Left renal cortex interstitium (tissue), 4 donors: ENCODE measurements around the gene OR52E6. TPM values are rescaled to one million over a fixed set of nuclear protein-coding genes. Genes with fewer than 3 reads are reported as not detected.

Source experiments
- DNase-seq, 4 donors: peaks; one replicate each; pipeline ENCODE4 v3.0.0-alpha.2; 2013; ENCODE audit warnings: low read depth in 4 of 4, low spot score in 2 of 4, missing footprints in 1 of 4
- polyA plus RNA-seq, 4 donors: library from polyadenylated mRNA; unstranded; fragments of 120-200 nt; gene quantifications; one replicate each; pipeline ENCODE4 v1.2.1, GENCODE V29; 2013; ENCODE audit not compliant: insufficient read length in 4 of 4

The OR52E6 gene
- not detected for polyA plus RNA-seq

DNA sequence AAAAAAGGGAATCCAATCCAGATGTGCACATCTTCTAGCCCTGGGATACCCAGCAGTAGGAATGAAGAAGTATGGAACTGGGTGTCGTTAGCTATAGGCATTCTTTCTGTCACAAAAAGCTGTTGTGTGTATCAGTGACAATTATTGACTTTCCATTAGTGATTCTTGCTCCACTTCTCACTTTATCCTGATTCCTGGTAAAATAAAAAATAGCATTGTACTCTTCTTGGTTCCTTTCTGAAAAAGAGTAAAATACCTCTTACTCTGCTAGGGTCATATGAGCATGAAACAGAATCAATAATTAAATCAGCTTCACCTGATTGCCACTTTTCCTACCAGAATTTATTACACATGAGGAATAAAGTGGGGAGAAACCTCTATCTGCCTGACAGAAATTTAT lies at the start of gene OR52E6:
OR52E6 (minus strand) TSS at position 101 of the 400 bp plus-strand sequence; CDS start at position 101, 0 bp downstream.
- no peak for DNase-seq

DNA sequence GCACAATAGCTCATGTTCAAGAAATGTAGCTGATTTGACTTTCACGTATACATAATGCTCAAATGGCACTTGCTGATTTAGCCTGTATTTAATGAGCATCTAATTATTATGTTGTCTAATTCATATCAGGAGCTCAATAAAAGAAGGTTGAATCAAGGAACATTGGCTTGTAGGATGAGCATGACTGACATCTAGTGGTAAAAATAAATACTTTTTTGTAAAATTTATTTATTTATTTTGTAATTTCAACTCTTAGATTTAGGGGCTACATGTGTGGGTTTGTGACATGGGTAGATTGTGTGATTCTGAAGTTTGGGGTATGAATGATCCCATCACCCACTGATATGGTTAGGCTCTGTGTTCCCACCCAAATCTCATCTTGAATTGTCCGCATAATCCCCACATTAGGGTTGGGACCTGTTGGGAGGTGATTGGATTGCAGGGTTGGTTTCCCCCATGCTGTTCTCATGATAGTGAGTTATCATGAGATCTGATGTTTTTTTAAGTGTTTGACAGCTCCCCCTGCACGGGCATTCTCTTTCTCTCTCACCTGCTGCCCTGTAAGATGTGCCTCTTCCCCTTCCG lies 49.6 kb upstream of the OR52E6 start:
- no peak for DNase-seq

DNA sequence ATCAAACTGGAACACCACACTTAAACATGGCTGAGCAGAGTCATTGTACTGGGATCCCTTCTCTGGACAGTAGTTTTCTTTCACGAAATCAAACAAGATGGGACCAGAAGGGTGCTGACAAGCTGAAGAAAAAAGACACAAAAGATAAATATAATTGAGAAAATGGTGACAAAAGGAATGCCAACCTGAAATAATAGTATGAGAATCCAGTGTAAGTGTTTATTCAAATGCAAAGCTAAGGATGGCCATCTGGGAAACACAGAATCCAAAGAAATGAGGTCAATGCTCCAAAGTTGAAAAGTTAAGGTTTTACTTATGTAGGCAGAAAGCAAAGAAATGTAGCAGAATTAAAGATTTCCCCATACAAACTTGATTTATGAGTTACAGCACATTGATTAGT lies 46.0 kb upstream of the OR52E6 start:
- DNase-seq = no peak

DNA sequence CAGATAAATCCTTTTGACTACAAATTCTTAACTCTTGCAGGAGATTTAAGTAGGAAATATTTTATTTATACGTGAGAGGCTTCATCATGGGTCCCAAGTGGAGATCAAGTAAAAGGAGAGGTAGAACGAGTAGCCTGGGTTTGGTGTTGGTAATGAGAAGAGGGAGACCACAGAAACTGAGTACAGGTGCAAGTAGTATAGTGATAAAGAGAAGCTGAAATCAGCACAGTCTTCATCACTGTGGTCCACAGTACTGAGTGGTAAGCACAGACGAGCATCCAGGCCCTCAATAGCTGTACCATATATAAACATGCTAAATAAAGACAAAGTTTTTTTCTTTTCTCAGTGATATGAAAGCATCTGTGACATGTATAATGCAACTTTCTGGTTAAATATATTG lies 45.5 kb upstream of the OR52E6 start:
- no peak for DNase-seq

DNA sequence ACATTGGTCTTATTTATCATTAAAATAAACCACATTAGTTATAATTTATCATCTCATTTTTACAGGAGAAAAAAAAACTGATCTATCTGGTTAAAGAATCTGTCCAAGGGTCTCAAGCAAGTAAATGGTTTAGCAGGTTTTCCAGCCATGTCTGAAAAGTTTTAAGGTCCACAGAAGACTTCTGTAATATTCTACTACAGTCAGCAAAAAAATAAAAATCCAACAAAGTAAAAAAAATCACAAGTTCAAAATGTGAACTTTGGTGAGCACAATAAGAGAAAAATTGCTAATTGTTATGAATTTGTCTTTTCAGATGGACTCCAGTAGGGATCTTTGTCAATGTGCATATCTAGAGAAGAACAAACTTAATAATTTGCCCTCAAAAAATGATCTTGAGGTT lies 40.1 kb upstream of the OR52E6 start:
- DNase-seq = no peak

DNA sequence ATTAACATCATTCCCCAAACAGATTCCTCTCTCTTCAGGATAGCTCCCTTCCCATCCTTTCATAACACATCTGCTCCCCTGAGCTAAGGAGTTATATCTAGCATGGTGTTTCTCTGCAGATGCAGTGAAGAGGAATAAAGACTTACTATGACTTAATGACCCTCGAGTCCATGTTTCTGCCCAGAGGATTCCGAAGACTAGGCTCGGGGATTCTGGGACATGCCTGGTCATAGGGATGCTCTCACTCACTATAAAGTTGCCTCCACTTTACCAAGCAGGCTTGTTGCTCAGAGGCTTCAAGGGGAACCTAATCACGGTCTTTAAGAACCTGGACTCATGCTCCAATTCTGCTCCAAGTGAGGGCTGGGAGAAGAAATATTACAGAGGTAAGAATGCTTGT lies 38.6 kb upstream of the OR52E6 start, which contains the start of gene OR52E4:
OR52E4 (plus strand) TSS at position 301 of the 400 bp plus-strand sequence. CDS start 3,664 bp downstream, outside the sequence.
- no peak for DNase-seq

DNA sequence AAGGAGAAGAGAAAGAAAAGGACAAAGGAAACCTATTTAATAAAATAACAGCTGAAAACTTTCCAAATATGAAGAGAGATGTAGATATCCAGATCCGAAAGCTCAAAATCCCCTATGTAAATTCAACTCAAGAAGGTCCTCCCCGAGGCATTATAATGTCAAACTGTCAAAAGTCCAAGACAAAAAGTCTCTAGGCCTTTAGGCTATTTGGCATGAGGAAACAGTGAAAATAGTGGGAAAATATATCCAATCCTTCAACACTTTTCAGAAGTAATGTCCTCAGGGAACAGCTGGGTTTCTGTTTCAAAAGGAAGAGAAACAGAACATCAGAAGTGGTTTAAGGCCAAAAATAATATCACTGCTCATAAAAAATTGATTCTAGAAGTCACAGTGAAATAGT lies 36.9 kb upstream of the OR52E6 start:
- DNase-seq = no peak

DNA sequence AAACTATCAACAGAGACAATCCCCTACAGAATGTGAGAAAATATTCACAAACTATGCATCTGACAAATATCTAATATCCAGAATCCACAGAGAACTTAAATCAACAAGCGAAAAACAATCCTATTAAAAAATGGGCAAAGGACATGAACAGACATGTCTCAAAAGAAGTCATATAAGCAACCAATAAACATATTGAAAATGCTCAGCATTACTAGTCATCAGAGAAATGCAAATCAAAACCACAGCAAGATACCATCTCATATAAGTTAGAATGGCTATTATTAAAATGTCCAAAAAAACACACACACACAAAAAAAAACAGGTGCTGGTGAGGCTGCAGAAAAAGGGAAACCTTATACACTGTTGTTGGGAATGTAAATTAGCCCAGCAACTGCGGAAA lies 24.1 kb upstream of the OR52E6 start:
- no peak for DNase-seq

DNA sequence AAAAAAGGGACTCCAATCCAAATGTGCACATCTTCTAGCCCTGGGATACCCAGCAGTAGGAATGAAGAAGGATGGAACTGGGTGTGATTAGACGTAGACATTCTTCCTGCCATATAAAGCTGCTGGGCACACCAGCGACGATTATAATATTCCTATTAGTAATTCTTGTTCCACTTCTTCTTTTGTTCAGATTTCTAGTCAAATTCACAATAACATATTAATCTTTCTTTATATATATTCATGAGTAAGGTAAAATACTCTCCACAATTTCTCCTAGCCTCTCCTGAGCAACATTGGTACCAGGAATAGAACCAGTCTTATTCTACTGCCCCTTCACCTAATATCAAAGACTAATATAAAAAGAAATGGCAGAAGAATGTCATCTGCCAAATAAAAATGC lies 15.9 kb upstream of the OR52E6 start, which contains the start of gene OR52E8:
OR52E8 (minus strand) TSS at position 101 of the 400 bp plus-strand sequence; CDS start at position 101, 0 bp downstream.
- no peak for DNase-seq

DNA sequence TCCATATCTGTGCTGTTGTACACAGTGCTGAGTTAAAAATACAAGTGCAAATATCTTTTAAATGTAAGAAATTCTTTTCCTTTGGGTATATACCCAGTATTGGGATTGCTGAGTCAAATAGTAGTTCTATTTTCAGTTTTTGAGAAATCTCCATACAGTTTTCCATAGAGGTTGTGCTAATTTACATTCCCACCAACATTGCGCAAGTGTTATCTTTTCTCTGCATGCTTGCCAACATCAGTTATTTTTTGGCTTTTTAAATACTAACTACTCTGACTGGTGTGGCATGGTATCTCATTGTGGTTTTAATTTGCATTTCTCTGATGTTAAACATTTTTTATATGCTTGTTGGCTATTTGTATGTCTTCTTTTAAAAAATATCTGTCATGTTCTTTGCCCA lies 9.3 kb upstream of the OR52E6 start:
- no peak for DNase-seq

DNA sequence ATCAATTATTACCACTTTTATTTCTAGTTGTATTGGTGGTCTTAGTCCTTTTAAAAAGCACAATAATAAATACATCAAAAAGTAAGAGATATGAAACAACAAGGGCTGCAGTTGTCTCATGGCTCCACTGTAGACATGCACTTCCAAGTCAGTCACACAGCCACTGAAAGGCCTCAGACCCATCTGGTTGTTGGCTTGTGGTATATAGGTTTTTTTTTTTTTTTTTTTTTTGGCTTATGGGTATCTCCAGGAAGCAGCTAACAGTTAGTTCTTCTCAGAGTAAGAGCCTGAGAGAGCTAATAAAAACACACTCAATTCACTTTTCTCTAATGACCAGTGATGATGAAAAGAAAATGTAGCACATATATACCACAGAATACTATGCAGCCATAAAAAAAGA lies 6.0 kb upstream of the OR52E6 start:
- DNase-seq = no peak

DNA sequence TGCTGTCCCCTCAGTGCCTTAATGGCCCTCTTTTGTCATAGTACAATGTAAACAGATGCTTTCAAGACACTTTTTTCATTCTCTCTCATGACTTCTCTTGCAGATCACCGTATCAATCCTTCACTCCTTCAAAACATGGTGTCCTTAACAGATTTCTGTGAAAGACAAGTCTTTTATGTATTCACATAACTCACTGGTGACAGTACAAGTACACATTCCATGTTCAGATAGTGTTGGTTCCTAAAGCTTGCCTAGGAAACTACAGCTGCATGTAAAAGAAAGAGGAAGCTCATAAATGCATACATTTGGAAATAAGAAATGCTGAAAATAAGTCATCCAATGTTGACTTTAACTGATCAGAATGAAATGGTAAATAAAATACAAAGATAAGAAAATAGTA lies 5.0 kb upstream of the OR52E6 start:
- no peak for DNase-seq

DNA sequence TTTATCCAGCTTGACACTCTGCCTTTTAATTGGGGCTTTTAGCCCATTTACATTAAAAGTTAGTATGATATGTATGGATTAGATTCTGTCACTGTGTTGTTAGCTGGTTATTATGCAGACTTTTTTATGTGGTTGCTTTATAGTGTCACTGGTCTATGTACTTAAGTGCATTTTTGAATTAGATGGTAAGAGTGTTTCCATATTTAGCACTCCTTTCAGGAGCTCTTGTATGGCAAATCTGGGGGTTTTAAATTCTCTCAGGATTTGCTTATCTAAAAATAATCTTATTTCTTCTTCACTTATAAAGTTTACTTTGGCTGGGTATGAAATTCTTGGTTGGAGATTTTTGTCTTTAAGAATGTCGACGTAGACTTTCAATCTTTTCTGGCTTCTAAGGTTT lies 4.0 kb downstream of the OR52E6 start:
- no peak for DNase-seq

DNA sequence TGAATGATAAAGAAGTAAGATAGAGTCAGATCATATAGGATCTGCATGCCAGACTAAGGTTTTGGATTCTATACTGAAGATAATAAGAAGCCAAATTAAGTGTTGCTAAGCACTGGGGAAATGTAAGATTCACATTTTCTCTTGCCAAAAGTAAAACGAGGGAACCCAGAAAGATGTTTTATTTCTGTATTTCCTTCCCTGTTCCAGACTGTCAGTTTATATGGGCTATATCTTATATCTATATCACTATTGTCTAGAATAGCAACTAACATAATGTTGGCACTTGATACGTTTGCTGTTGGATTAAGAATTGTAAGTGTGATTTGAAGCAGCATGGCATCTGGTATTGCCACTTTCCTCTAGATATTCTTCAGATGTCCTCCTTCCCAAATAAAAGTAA lies 8.3 kb downstream of the OR52E6 start:
- DNase-seq = no peak

DNA sequence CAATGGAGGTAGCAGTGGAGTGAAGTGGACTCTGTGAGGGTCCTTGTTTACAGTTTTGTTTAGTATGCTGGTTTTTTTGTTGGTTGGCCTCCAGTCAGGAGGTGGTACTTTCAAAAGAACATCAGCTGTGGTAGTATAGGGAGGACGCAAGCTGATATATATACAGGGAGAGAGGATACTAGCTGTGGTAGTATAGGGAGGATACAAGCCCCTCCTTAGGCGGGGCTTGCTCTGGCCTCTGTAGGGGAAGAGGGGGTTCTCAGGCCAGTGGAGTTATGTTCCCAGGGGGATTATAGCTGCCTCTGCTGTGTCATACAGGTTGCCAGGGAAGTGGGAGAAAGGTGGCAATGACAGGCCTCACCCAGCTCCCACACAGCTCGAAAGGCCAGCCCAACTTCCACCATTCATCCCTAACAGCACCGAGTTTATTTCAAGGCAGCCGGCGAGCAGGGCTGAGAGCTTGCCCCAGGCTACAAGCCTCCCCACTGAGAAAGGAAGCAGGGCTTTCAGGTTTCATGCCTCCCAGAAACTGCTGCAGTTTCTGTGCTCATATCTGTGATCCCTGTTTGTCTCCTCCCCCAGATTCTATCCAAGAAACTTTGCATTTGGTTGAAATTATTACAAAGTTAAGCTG lies 10.4 kb downstream of the OR52E6 start:
- no peak for DNase-seq

DNA sequence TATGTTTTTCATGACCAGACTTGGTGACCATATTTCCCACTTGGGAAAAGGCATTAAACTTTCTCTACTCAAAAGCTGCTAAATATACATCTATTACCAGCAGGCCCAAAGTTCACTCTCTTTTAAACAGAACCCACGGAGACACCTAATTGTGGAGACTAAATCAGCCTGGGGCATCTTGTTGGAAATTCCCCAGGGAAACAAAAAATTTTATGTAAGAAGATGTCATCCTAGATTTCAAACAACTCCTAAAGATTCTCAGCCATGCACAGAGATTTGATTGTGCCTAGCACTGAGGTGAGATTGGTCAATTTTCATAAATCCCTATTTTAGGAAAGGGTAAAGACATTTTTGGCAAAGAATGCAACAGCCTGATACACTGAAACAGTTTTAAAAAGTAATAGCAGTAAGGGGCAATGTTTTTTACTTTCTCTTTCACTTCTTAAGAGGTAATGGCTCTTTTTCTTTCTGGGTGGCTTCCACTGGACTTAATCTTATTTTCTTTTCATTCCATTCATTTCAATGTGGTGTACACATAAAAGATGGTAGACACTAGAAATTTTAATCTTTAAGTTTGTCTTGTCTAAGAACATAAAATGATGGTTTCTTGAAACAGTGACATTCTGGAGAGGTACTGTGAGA lies 23.3 kb downstream of the OR52E6 start:
- DNase-seq = no peak

DNA sequence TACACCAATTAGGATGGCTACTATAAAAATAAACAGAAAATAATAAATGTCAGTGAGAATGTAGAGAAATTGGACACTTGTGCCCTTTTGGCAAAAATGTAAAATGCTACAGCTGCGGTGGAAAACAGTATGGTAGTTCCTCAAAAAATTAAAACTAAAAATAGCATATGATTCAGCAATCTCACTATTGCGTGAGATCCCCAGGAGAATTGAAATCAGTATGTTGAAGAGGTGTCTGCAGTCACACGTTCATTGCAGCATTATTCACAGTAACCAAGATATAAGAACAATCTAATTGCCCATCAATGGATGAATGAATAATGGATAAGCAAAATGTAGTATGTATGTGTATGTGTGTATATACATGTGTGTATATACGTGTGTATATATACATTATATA lies 26.2 kb downstream of the OR52E6 start:
- DNase-seq = no peak

DNA sequence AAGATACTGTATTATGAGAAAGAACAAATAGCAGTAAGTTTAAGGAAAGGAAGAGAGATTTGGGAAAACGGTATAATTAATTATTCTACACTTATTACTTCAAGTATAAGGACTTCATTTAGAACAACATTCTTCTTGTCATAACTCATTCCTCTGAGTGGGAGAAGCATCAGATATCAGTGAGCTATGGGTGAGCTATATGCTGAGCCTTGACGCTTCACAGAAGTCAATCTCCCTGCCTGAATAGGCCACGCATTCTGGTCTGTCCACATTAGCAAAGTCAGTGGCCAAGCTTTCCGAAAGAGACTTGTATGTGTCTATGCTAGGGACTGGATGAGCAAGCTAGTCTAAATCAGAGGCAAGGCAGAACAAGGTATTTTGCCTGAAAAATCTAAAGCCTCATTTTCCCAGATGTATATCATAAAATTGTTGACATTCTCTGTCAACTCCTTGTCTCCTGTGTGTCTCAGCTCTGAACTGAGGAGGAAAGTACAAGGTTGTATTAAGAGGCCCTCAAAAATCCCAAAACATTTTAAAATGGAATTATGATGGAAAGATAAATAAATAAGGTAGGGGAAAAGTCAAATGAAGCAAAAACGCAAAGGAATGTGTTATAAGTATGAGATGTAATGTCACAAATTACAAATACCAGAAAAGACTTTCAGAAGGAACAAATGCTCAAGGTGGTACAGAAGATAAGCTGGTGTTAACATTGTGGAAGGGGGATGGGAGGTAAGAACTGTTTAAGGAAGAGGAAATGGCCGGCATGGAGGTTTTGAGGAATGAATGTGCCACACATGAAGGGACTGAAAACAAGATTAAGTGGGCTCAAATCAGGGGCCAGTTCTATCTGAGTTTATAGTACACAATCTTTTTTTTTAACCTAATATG lies 31.5 kb downstream of the OR52E6 start:
- DNase-seq = no peak

DNA sequence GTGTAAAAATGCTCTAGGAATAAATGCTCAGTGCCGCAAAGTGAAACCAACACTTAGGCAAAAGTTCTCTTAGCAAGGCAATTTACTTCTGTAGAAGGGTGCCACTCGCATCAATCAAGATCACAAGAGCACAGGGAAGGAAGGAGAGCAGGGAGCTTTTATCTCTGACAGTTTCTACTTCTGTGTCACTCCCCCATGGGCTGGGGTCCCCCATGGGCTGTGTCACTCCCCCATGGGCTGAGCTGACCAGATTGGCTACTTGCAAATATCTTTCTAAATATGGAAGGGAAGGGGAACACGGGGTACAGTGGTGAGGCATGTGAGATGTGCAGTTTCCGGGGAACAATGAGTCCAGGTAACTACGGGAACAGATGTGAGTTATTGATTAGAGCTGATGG lies 32.6 kb downstream of the OR52E6 start:
- no peak for DNase-seq

DNA sequence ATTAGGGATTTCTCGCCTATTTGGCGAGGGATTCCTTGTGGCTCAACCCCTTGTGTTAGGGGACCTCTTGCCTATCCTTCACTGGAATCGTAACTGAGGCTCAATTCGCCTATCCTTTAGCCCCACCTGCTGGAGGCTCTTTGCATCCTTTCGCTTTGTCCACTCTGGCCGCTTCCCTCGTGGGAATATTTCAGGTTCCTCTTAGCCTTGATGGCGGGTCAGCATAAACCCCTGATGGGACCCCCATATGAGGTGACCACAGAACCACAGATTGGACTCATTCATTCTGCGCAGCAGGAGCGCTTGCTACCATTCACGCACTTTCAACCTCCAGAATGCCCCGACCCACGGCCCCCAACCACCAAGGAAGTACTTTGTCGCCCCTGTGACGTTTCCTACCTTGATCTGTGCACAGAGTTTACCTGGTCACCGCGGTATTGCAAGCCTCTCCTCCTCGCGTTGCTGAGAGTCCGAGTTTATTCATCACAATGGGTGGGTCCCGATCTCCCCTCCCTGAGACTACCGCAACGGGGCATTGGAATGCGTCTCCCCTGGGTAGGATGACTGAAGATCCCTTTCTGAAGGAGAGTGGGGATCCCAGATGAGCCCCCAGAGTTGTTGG lies 33.1 kb downstream of the OR52E6 start, which contains the start of gene OR52N2:
OR52N2 (plus strand) TSS at position 425 of the 622 bp plus-strand sequence. CDS start 11,412 bp downstream, outside the sequence.
- peak; percentile 50 to 76 (median 58) for DNase-seq
